Panc1 (cell line): ENCODE measurements around the gene TMEM200C. TPM values are rescaled to one million over a fixed set of nuclear protein-coding genes. Genes with fewer than 3 reads are reported as not detected.

Experiments used
- ATAC-seq: fragments of 200-7000 bp; cut with Tn5 transposase; 2 replicates; pipeline ENCODE4 v1.9.1; 2020; ENCODE audit warnings: mild to moderate bottlenecking, moderate library complexity
- BruUV-seq: library from RNA; stranded (reverse); fragments of 400-500 nt; replicated peaks from 2 replicates; lab custom pipeline; 2021; lab: Mats Ljungman, UMichigan
- CTCF ChIA-PET: fragments of 300-600 bp; sonication (Branson Sonifier 250); formaldehyde crosslinking; loops from one replicate; lab custom pipeline; 2022; ENCODE audit warnings: antibody characterized with exemption; lab: Charles Lee
- POLR2A ChIA-PET: fragments of 300-600 bp; sonication (Branson Sonifier 250); formaldehyde crosslinking; loops from one replicate; lab custom pipeline; 2022; ENCODE audit warnings: antibody characterized with exemption; lab: Charles Lee
- DNase-seq: peaks from one replicate; pipeline ENCODE4 v3.0.0-alpha.2; 2010; ENCODE audit warnings: low read depth, low spot score
- H3K27ac ChIP-seq: 2 replicates; pipeline ENCODE4 v1.5.1; 2011; ENCODE audit warnings: mild to moderate bottlenecking, low read length, inconsistent platforms
- H3K27me3 ChIP-seq: fragments of 200-500 bp; sonication (Bioruptor generic); 2 replicates; pipeline ENCODE4 v1.6.0; 2014; ENCODE audit warnings: low read length, inconsistent platforms; ENCODE audit not compliant: control insufficient read depth, insufficient read depth
- H3K36me3 ChIP-seq: fragments of 200-500 bp; sonication (Bioruptor generic); 2 replicates; pipeline ENCODE4 v1.5.1; 2014; ENCODE audit warnings: inconsistent platforms, mild to moderate bottlenecking, low read length, moderate library complexity; ENCODE audit not compliant: control insufficient read depth, insufficient read depth
- H3K4me1 ChIP-seq: 2 replicates; pipeline ENCODE4 v1.5.1; 2011; ENCODE audit warnings: inconsistent platforms, mild to moderate bottlenecking, low read length, moderate library complexity; ENCODE audit not compliant: control insufficient read depth, insufficient read depth
- H3K4me3 ChIP-seq, 2 experiments: 2 replicates each; pipeline ENCODE4 v1.5.1; 2011 to 2012; ENCODE audit warnings: low read depth in 2 of 2, low read length in 2 of 2, mild to moderate bottlenecking in 2 of 2, inconsistent platforms in 1 of 2, moderate library complexity in 1 of 2
- H3K9me3 ChIP-seq: fragments of 200-500 bp; sonication (Bioruptor generic); 2 replicates; pipeline ENCODE4 v1.5.1; 2014; ENCODE audit warnings: low read depth, mild to moderate bottlenecking, inconsistent platforms, low read length, moderate library complexity; ENCODE audit not compliant: control insufficient read depth, insufficient read depth
- CTCF ChIP-seq: fragments of 450-650 bp; IDR thresholded peaks from 2 replicates; pipeline ENCODE4 v1.5.1; 2017; ENCODE audit warnings: mild to moderate bottlenecking
- POLR2AphosphoS5 ChIP-seq: IDR thresholded peaks from 2 replicates; pipeline ENCODE4 v1.6.1; 2012; ENCODE audit warnings: mild to moderate bottlenecking, low read depth, low read length, moderate library complexity
- REST ChIP-seq, 2 experiments: IDR thresholded peaks; 2 replicates each; pipeline ENCODE4 v1.6.1; 2011 to 2012; ENCODE audit warnings: low read depth in 2 of 2, control low read depth in 1 of 2, low read length in 1 of 2, mild to moderate bottlenecking in 1 of 2, moderate library complexity in 1 of 2; ENCODE audit not compliant: insufficient read depth in 1 of 2
- SIN3A ChIP-seq: IDR thresholded peaks from 2 replicates; pipeline ENCODE4 v1.6.1; 2012; ENCODE audit warnings: low read depth, mild to moderate bottlenecking, low read length, moderate library complexity, borderline replicate concordance; ENCODE audit not compliant: insufficient read depth
- TCF7L2 ChIP-seq: IDR thresholded peaks from 2 replicates; pipeline ENCODE4 v1.6.1; 2011; ENCODE audit warnings: mild to moderate bottlenecking, low read depth, low read length, inconsistent platforms
- in situ Hi-C: cut with HindIII; loops from 2 replicates; pipeline ENCODE4 v1.10.0; 2016; ENCODE audit warnings: low sequenced_read_pairs, low pct_unique_long_range_greater_than_20kb
- intact Hi-C: fragments of 100-400 bp; cut with micrococcal nuclease; formaldehyde crosslinking; loops from one replicate; pipeline ENCODE4 v1.10.0; 2022; ENCODE audit not compliant: unreplicated experiment
- total RNA-seq: library from RNA; stranded (reverse); gene quantifications from one replicate; pipeline ENCODE4 v1.2.1, GENCODE V29; 2021; ENCODE audit not compliant: unreplicated experiment

The TMEM200C gene
- total RNA-seq, 1 experiment from 2014 or later = 0.10 TPM

GRCh38 chr18:5895876-5896740, 786 bp upstream of the TMEM200C start:
- BruUV-seq = no TSS peak
- H3K4me1 ChIP-seq = no peaks in the 10 kb centered on the region
- no peaks in the 10 kb centered on the region for H3K9me3 ChIP-seq
- H3K27me3 ChIP-seq = peaks cover 19% of the 10 kb centered on the region
- DNase-seq = no peak
- peak overlapping the region; percentile 12 to 32; a peak in 3 of 4 replicates for H3K4me3 ChIP-seq
- TF ChIP-seq TCF7L2 = no peak
- no peak for TF ChIP-seq CTCF
- TF ChIP-seq REST (IDR thresholded peaks at IDR 0.05; ENCODE audit: insufficient read depth in 1 of 2, low read depth in 2 of 2, low read length in 1 of 2) = no peak
- TF ChIP-seq SIN3A = no peak
- no peak for TF ChIP-seq POLR2AphosphoS5
- H3K36me3 ChIP-seq = no peaks in the 10 kb centered on the region; the same call in 1 of the 2 replicates
- intact Hi-C loops = no loop called here
- H3K27ac ChIP-seq = no peak overlapping the region
- in situ Hi-C loops = no loop called here
- ChIA-PET CTCF (no interaction called here), POLR2A (no interaction called here)
- peak; percentile 32; the same call in 1 of the 2 replicates for ATAC-seq

- H3K27ac ChIP-seq = no peak overlapping the region
- in situ Hi-C loops (no loop called here), intact Hi-C loops (no loop called here)
- peak; percentile 40; the same call in 1 of the 2 replicates for ATAC-seq
- no TSS peak for BruUV-seq
- H3K4me3 ChIP-seq = peak overlapping the region; percentile 26 to 34
- TF ChIP-seq TCF7L2 (no peak), SIN3A (no peak), REST (IDR thresholded peaks at IDR 0.05; ENCODE audit: insufficient read depth in 1 of 2, low read depth in 2 of 2, low read length in 1 of 2) (no peak), CTCF (no peak), POLR2AphosphoS5 (no peak)
- no peaks in the 10 kb centered on the region for H3K9me3 ChIP-seq
- no peaks in the 10 kb centered on the region; the same call in 1 of the 2 replicates for H3K36me3 ChIP-seq
- no peak for DNase-seq
- CTCF ChIA-PET = no interaction called here
- peaks cover 21% of the 10 kb centered on the region for H3K27me3 ChIP-seq
- POLR2A ChIA-PET = no interaction called here
- H3K4me1 ChIP-seq = no peaks in the 10 kb centered on the region
These were observed 567 bp downstream of the TMEM200C start for GRCh38 chr18:5894611-5895298.
